C4-2B (cell line): ENCODE data around the gene CORO1C.

Source experiments
- H3K27ac ChIP-seq: fragments of 450-650 bp; 2 replicates; pipeline ENCODE4 v1.5.1; 2017
- ZFX ChIP-seq: fragments of 450-650 bp; IDR thresholded peaks from 2 replicates; pipeline ENCODE4 v1.6.1; 2017
- TF ChIP-seq, protein P1 (sequence below): fragments of 450-650 bp; conservative IDR thresholded peaks from 2 replicates; pipeline ENCODE4 v1.5.1; 2017; ENCODE audit warnings: mild to moderate bottlenecking

CORO1C gene

DNA sequence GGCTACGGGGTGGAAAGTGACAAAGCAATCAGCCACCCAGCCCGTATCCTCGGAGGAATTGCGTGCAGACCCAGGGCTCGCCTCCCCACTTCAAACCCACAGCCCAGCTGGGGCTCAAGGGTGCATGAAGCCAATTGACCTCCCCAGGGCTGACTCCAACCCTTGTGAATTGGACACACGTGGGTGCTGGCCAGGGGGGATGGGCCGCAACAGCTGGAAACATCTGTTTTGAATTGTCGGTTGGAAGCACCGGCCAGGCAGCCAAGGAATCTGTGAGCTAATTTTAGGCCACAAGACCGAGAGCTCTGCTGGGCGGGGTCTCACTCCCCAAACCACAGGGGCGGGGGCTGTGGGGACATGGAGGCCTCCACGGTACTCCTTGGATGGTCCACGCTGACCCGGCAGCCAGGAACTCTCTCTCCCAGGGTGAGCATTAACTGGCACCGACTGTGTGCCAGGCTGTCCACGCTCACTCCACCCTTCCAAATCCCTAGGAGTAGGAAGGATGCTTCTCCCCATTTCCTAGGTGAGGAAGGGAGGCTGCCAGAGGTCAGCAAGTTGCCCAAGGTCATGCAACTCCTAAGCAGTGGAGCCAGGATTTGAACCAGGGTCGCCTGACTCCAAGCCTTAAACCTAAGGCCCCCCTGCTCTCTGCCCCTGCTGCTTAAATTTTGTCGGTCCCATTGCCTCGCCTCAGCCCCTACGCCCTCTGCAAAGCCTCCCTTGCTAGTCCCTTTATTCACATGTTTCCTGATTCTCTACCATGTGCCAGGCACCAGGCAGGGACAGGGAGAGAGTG, 121.6 kb downstream of the CORO1C start:
- H3K27ac ChIP-seq, result no peak overlapping the region
- TF ChIP-seq ZFX, result no peak
- TF ChIP-seq, protein P1, sequence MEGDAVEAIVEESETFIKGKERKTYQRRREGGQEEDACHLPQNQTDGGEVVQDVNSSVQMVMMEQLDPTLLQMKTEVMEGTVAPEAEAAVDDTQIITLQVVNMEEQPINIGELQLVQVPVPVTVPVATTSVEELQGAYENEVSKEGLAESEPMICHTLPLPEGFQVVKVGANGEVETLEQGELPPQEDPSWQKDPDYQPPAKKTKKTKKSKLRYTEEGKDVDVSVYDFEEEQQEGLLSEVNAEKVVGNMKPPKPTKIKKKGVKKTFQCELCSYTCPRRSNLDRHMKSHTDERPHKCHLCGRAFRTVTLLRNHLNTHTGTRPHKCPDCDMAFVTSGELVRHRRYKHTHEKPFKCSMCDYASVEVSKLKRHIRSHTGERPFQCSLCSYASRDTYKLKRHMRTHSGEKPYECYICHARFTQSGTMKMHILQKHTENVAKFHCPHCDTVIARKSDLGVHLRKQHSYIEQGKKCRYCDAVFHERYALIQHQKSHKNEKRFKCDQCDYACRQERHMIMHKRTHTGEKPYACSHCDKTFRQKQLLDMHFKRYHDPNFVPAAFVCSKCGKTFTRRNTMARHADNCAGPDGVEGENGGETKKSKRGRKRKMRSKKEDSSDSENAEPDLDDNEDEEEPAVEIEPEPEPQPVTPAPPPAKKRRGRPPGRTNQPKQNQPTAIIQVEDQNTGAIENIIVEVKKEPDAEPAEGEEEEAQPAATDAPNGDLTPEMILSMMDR, result no peak

- TF ChIP-seq, protein P1, result no peak
- no peak for TF ChIP-seq ZFX
- no peak overlapping the region for H3K27ac ChIP-seq
These were observed 122.7 kb downstream of the CORO1C start for GRCh38 chr12:108608616-108609015.

- TF ChIP-seq, protein P1, result no peak
- no peak for TF ChIP-seq ZFX
- no peak overlapping the region for H3K27ac ChIP-seq
These were observed 123.2 kb downstream of the CORO1C start for GRCh38 chr12:108607981-108608600.

DNA sequence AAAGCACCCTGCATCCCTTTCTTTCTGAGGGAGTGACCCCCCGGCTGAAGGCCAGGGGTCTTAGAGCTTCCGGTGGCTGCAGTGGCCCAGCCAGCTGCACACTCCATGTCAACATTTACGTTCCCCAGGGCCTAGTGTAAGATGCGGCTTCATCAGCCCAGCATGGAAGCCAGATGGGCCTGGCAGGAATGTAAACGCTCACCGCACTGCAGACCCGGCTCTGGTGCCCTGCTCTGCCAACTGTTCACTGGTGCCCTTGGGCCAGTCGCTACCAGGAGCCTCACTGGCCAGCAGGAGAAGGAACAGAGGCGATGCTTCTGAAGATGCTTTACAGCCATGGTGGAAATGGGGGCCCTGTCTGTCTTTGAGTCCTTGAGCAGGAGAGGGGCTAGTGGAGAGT, 124.8 kb downstream of the CORO1C start:
- H3K27ac ChIP-seq, result no peak overlapping the region
- TF ChIP-seq ZFX, result no peak
- TF ChIP-seq, protein P1, result no peak

DNA sequence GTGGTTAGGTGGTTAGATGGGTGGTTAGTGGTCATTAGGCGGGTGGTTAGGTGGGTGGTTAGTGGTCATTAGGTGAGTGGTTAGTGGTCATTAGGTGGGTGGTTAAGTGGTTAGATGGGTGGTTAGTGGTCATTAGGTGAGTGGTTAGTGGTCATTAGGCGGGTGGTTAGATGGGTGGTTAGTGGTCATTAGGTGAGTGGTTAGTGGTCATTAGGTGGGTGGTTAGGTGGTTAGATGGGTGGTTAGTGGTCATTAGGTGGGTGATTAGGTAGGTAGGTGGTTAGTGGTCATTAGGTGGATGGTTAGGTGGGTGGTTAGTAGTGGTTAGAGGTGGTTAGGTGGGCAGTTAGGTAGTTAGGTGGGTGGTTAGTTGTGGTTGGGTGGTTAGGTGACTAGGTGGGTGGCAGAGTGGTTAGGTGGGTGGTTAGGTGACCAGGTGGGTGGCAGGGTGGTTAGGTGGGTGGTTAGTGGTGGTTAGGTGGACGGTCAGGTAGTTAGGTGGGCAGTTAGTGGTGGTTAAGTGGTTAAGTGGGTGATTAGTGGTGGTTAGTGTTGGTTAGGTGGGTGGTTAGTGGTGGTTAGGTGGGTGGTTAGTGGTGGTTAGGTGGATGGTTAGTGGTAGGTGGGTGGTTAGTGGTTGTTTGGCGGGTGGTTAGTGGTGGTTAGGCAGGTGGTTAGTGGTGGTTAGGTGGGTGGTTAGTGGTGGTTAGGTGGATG, 125.5 kb downstream of the CORO1C start:
- no peak for TF ChIP-seq ZFX
- TF ChIP-seq, protein P1, result no peak
- no peak overlapping the region for H3K27ac ChIP-seq

GRCh38 chr12:108605000-108605689, 126.2 kb downstream of the CORO1C start:
- TF ChIP-seq, protein P1, result no peak
- no peak for TF ChIP-seq ZFX
- no peak overlapping the region for H3K27ac ChIP-seq
